ENCODE data around the gene MTOR. TPM values are rescaled to one million over a fixed set of nuclear protein-coding genes. Genes with fewer than 3 reads are reported as not detected.

MTOR gene
- total RNA-seq, 4 donors from 2014 or later = 32.4 to 55.4 (median 42.5) TPM

DNA sequence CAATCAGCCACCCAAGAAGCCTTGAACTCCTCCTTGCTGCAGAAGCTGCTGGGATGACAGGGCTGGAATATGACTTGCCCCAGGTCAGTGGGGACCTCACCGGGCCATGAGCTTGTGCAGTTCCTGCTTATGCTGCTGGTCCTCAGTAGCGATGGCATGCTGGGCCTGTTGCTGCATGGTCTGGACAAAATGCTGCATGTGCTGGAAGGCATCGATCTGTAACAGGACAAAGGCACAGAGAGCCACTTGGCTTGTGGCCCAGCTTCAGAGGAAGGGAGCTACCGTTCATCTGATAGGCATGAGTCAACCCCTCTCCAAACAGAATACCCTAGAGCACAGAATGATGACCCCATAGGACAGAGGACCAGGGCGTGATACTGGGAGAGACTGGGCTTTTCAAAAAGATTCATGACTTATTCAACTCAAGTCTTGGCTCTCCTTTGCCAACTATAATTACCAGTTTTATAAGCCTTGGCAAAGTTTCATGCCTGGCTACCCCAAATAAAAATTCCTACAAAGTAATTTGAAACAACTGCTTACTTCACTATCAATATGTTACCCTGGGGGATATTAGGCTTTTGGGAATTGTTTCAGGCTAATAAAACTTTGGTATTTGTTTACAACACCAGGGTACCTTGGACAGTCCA, 128.0 kb downstream of the MTOR start:
- peak overlapping the region in 1 of 4 donors; percentile 24 for H3K27ac ChIP-seq
- WGBS, 2 donors (ENCODE audit: low coverage in 1 of 2) = 69 to 86% methylated on average over 1 to 3 of the region's 5 CpGs
- peaks cover 0 to 100% of the 10 kb centered on the region in 2 donors for H3K36me3 ChIP-seq
- no peak for ATAC-seq
- no peak overlapping the region for H3K4me3 ChIP-seq
- no peaks in the 10 kb centered on the region for H3K9me3 ChIP-seq
- H3K4me1 ChIP-seq = peaks cover 0 to 7% (median 0%) of the 10 kb centered on the region in 3 donors
- no peak for TF ChIP-seq POLR2A (IDR thresholded peaks at IDR 0.05)
- TF ChIP-seq POLR2AphosphoS5 (IDR thresholded peaks at IDR 0.05) = no peak
- TF ChIP-seq, protein P1, sequence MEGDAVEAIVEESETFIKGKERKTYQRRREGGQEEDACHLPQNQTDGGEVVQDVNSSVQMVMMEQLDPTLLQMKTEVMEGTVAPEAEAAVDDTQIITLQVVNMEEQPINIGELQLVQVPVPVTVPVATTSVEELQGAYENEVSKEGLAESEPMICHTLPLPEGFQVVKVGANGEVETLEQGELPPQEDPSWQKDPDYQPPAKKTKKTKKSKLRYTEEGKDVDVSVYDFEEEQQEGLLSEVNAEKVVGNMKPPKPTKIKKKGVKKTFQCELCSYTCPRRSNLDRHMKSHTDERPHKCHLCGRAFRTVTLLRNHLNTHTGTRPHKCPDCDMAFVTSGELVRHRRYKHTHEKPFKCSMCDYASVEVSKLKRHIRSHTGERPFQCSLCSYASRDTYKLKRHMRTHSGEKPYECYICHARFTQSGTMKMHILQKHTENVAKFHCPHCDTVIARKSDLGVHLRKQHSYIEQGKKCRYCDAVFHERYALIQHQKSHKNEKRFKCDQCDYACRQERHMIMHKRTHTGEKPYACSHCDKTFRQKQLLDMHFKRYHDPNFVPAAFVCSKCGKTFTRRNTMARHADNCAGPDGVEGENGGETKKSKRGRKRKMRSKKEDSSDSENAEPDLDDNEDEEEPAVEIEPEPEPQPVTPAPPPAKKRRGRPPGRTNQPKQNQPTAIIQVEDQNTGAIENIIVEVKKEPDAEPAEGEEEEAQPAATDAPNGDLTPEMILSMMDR (IDR thresholded peaks at IDR 0.05) = no peak
- H3K27me3 ChIP-seq = no peaks in the 10 kb centered on the region

DNA sequence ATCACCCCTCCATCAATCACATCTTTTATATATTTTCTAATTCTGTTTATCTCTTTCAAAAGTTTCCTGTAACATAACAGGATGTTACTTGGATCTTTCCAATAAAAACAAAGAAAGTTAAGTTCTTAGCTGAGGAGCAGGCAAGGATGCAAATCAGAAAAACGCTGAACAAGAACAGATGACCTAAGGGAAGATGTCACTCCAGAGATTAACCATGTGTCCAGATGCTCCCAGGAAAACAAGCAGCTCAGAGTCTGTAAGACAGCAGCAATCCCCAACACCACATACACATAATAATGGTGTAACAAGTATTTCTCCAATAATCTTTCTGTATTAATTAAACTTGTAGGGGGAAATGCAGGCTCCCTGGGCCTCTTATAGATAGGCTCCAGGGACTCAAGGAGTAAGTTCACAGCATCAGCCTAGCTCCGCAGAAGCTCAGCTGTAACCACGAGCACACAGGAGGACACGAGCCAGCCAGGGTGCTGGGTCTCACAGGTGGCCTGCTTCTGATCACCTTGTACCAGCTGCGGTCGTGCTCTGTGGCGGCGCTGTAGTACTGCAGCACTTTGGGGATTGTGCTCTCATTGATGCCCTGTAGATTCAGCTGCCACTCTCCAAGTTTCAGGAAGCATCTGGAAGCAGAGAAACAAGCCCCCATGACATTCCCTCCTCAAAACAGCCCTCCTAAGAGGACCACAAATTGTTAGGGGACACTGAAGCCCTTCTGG, 129.6 kb downstream of the MTOR start:
- peaks cover 0 to 100% of the 10 kb centered on the region in 2 donors for H3K36me3 ChIP-seq
- H3K27ac ChIP-seq = peak overlapping the region in 1 of 4 donors; percentile 31
- no peak for ATAC-seq
- H3K27me3 ChIP-seq = no peaks in the 10 kb centered on the region
- no peak overlapping the region for H3K4me3 ChIP-seq
- WGBS, 2 donors (ENCODE audit: low coverage in 1 of 2) = 45 to 65% methylated on average over 1 to 2 of the region's 8 CpGs
- H3K9me3 ChIP-seq = no peaks in the 10 kb centered on the region
- peaks cover 0 to 7% (median 0%) of the 10 kb centered on the region in 3 donors for H3K4me1 ChIP-seq
- TF ChIP-seq, protein P1 (IDR thresholded peaks at IDR 0.05) = no peak

DNA sequence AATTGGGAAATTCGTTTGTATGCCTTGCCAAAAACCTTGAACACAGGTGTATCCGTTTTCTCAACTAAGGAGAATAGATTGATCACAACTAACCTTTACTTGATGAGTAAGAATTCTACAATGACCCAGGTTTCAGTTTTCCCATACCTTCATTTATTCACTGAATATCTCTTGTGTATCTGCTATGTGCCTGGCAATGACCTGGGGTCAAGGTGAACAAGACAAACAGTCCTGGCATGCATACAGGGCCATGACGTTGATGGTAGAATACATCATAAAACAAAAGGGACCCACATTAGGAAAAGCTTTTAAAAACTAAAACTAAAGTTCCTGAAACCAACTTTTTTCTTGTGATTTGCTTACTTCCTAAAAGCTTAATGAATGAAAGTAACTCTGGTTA, 130.5 kb downstream of the MTOR start:
- Histone ChIP-seq H3K27me3 (no peaks in the 10 kb centered on the region), H3K27ac (no peak overlapping the region), H3K4me3 (no peak overlapping the region), H3K36me3 (peaks cover 0 to 100% of the 10 kb centered on the region in 2 donors), H3K9me3 (no peaks in the 10 kb centered on the region), H3K4me1 (peaks cover 0 to 7% (median 0%) of the 10 kb centered on the region in 3 donors)
- 69 to 71% methylated on average over 2 to 3 of the region's 3 CpGs for WGBS, 2 donors (ENCODE audit: low coverage in 1 of 2)
- no peak for ATAC-seq
- TF ChIP-seq POLR2A (IDR thresholded peaks at IDR 0.05) (no peak), EP300 (IDR thresholded peaks at IDR 0.05) (no peak), POLR2AphosphoS5 (IDR thresholded peaks at IDR 0.05) (no peak)
- TF ChIP-seq, protein P1 (IDR thresholded peaks at IDR 0.05) = no peak

DNA sequence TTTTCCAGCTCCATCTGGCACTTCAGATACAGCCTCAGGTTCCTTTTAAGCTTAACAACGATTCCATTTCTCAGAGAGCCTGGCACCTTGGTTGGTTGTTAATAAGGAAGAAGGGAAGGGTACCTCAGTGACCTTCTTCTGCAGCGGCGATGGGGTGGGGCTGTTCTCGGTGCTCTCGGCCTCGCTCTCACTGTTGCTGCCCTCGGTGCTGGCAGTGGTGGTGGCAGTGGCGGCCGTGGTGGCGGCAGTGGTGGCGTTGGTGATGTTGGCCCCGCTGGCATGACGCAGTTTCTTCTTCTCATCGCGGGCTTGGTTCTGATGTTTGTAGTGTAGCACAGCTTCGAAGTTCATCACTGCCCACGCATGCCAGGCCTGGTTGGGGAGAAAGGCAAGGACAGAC, 131.9 kb downstream of the MTOR start:
- no peak overlapping the region for H3K4me3 ChIP-seq
- no peak for TF ChIP-seq POLR2AphosphoS5 (IDR thresholded peaks at IDR 0.05)
- no peak for TF ChIP-seq POLR2A (IDR thresholded peaks at IDR 0.05)
- TF ChIP-seq, protein P1 (IDR thresholded peaks at IDR 0.05) = no peak
- no peak for TF ChIP-seq EP300 (IDR thresholded peaks at IDR 0.05)
- no peak overlapping the region for H3K27ac ChIP-seq
- H3K27me3 ChIP-seq = no peaks in the 10 kb centered on the region
- H3K4me1 ChIP-seq = peaks cover 0 to 7% (median 0%) of the 10 kb centered on the region in 3 donors
- H3K36me3 ChIP-seq = peaks cover 0 to 100% of the 10 kb centered on the region in 2 donors
- H3K9me3 ChIP-seq = no peaks in the 10 kb centered on the region
- 88% methylated on average over 6 of the region's 17 CpGs; no CpG with 5 or more reads in 1 of the 2 donors for WGBS, 2 donors (ENCODE audit: low coverage in 1 of 2)
- no peak for ATAC-seq
